Smooth muscle cell (in vitro differentiated cells): ENCODE results near the gene CTSE. TPM values are rescaled to one million over a fixed set of nuclear protein-coding genes. Genes with fewer than 3 reads are reported as not detected.
"Not testable (repeated sequence)": the region's sequence is repeated elsewhere in the genome, so short reads cannot be mapped to it uniquely, and the experiment has no call there.

Source experiments
- DNase-seq: peaks from one replicate; lab custom pipeline; 2025; ENCODE audit not compliant: unreplicated experiment; lab: John Stamatoyannopoulos, UW
- H2AFZ ChIP-seq: fragments of 200-600 bp; sonication (generic); 2 replicates; pipeline ENCODE4 v1.6.0; 2016; ENCODE audit warnings: antibody characterized with exemption, low read depth, mild to moderate bottlenecking
- H3F3A ChIP-seq: fragments of 200-600 bp; sonication (generic); 2 replicates; pipeline ENCODE4 v1.6.0; 2017; ENCODE audit warnings: antibody characterized with exemption, low read depth
- H3K27ac ChIP-seq: fragments of 200-600 bp; sonication (generic); 2 replicates; pipeline ENCODE4 v1.5.1; 2016; ENCODE audit warnings: low read depth, mild to moderate bottlenecking
- H3K27me3 ChIP-seq: fragments of 200-600 bp; sonication (generic); 2 replicates; pipeline ENCODE4 v1.6.1; 2016; ENCODE audit warnings: low read depth, mild to moderate bottlenecking
- H3K36me3 ChIP-seq: fragments of 200-600 bp; sonication (generic); 2 replicates; pipeline ENCODE4 v1.5.1; 2016; ENCODE audit warnings: low read depth
- H3K4me1 ChIP-seq: fragments of 200-600 bp; sonication (generic); 2 replicates; pipeline ENCODE4 v1.5.1; 2016; ENCODE audit warnings: low read depth
- H3K4me2 ChIP-seq: fragments of 200-600 bp; sonication (generic); 2 replicates; pipeline ENCODE4 v1.6.0; 2016; ENCODE audit warnings: mild to moderate bottlenecking
- H3K4me3 ChIP-seq: fragments of 200-600 bp; sonication (generic); 2 replicates; pipeline ENCODE4 v1.5.1; 2016; ENCODE audit warnings: mild to moderate bottlenecking
- H3K79me2 ChIP-seq: fragments of 200-600 bp; sonication (generic); 2 replicates; pipeline ENCODE4 v1.6.0; 2016; ENCODE audit warnings: low read depth, mild to moderate bottlenecking
- H3K9ac ChIP-seq: fragments of 200-600 bp; sonication (generic); 2 replicates; pipeline ENCODE4 v1.6.0; 2016; ENCODE audit warnings: low read depth
- H3K9me3 ChIP-seq: fragments of 200-600 bp; sonication (generic); replicated peaks from 2 replicates; pipeline ENCODE4 v1.5.1; 2016; ENCODE audit warnings: low read depth
- H4K20me1 ChIP-seq: fragments of 200-600 bp; sonication (generic); 2 replicates; pipeline ENCODE4 v1.6.0; 2016; ENCODE audit warnings: low read depth
- WGBS: methylation state at CpG from one replicate; pipeline ENCODE4 v1.1.7; 2016; ENCODE audit warnings: low lambda C conversion rate; 5-methylcytosine and 5-hydroxymethylcytosine counted together
- polyA plus RNA-seq: library from polyadenylated mRNA; unstranded; fragments of >200 nt; fragmentation: Nextera tagmentation; extraction: Ambion mirVana; gene quantifications from 2 replicates; pipeline ENCODE4 v1.2.1, GENCODE V29; 2016
- total RNA-seq: library from RNA; depleted of rRNA; stranded (reverse); fragments of >200 nt; gene quantifications from 2 replicates; pipeline ENCODE4 v1.2.3, GENCODE V29; 2014
- TF ChIP-seq, protein P1 (sequence below): fragments of 200-600 bp; sonication (generic); IDR thresholded peaks from 2 replicates; pipeline ENCODE4 v1.5.1; 2017; ENCODE audit warnings: borderline replicate concordance, mild to moderate bottlenecking, antibody characterized with exemption; ENCODE audit not compliant: insufficient read depth, poor library complexity, severe bottlenecking

CTSE gene
- total and polyA plus RNA-seq, 2 experiments from 2014 or later: not detected

DNA sequence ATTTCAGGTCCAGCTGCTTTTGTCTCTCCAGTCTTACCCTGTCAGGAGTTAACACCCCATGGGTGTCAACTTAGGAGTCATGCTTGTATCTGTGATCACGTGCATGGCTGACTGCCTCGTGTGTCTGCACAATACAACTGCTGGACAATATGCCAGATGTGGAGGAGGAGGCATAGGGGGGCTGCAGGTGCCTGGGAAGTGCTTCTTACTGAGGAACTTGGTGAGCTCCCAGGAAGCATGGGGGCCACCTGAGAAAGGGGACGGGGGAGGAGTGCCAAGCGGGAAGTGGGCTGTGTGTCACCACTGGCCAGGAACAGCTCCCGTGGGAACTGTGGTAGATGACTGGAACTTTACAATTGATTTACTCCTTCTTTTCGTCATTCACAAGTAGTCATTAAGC, 38.8 kb upstream of the CTSE start:
- no peaks in the 10 kb centered on the region for H3K36me3 ChIP-seq
- TF ChIP-seq, protein P1, sequence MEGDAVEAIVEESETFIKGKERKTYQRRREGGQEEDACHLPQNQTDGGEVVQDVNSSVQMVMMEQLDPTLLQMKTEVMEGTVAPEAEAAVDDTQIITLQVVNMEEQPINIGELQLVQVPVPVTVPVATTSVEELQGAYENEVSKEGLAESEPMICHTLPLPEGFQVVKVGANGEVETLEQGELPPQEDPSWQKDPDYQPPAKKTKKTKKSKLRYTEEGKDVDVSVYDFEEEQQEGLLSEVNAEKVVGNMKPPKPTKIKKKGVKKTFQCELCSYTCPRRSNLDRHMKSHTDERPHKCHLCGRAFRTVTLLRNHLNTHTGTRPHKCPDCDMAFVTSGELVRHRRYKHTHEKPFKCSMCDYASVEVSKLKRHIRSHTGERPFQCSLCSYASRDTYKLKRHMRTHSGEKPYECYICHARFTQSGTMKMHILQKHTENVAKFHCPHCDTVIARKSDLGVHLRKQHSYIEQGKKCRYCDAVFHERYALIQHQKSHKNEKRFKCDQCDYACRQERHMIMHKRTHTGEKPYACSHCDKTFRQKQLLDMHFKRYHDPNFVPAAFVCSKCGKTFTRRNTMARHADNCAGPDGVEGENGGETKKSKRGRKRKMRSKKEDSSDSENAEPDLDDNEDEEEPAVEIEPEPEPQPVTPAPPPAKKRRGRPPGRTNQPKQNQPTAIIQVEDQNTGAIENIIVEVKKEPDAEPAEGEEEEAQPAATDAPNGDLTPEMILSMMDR: no peak
- no peaks in the 10 kb centered on the region for H3K4me1 ChIP-seq
- no peak overlapping the region for H3K27ac ChIP-seq
- H3K9ac ChIP-seq: no peak overlapping the region
- no peak overlapping the region for H3K4me2 ChIP-seq
- H3K4me3 ChIP-seq: no peak overlapping the region
- no peaks in the 10 kb centered on the region for H3F3A ChIP-seq
- no peaks in the 10 kb centered on the region for H3K79me2 ChIP-seq
- H2AFZ ChIP-seq: no peak overlapping the region
- no peaks in the 10 kb centered on the region for H3K27me3 ChIP-seq
- WGBS: 89% methylated on average over 6 of the region's 6 CpGs
- no peak for DNase-seq
- H4K20me1 ChIP-seq: no peaks in the 10 kb centered on the region
- H3K9me3 ChIP-seq: no peaks in the 10 kb centered on the region

DNA sequence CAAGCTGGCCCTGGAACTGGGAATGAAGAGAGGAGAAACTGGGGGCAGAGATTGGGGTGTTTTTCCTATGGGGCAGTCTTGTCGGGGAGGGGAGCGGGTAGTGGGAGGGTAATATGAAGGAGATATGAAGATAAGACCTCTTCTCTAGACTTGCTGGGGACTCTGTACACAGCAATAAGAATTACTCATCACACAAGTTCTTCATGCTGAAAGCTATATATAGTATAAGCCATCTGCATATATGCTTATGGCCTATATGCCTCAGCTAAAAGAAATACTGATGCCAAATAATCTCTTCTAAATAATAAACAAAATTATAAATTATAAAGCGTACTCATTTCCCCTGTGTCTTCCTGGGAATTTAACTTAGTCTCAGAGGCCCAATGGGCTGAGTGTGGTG, 37.1 kb upstream of the CTSE start:
- Histone ChIP-seq H3K4me1 (no peaks in the 10 kb centered on the region), H3K4me3 (no peak overlapping the region), H2AFZ (no peak overlapping the region), H3K79me2 (no peaks in the 10 kb centered on the region), H3K36me3 (no peaks in the 10 kb centered on the region), H3K27me3 (no peaks in the 10 kb centered on the region), H3K9me3 (no peaks in the 10 kb centered on the region), H3K27ac (no peak overlapping the region), H3F3A (no peaks in the 10 kb centered on the region), H4K20me1 (no peaks in the 10 kb centered on the region), H3K9ac (no peak overlapping the region), H3K4me2 (no peak overlapping the region)
- no peak for DNase-seq
- 96% methylated on average over 3 of the region's 3 CpGs for WGBS
- TF ChIP-seq, protein P1: no peak

DNA sequence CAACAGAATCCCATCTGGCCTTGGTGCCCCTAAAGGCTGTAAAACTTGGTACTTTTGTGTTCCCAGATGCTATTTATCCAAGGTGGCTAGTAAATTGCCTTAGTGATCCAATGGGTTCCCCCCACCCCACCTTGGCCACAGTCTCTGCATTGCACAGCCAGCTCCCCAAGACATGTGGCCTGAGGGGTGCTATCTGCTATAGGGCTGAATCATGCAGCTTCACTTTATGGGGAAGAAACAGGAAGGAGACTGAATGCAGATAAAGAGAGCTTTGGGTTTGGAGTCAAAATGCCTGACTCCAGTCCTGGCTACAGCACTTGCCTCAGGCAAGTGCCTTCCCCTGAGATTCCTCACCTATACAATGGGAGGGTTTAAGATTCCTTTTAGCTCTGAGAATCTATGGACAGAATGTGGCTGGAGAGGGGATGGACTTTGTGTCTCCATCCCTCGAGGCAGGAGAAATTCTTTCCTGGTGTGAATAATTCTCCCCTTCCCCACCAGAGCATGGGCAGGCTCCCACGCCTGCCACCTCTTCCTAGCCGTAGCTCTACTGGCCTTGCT, 35.7 kb upstream of the CTSE start:
- Histone ChIP-seq H3K27ac (no peak overlapping the region), H3F3A (no peaks in the 10 kb centered on the region), H3K4me2 (no peak overlapping the region), H2AFZ (no peak overlapping the region), H3K9ac (no peak overlapping the region), H3K4me3 (no peak overlapping the region), H3K27me3 (no peaks in the 10 kb centered on the region), H3K36me3 (no peaks in the 10 kb centered on the region), H4K20me1 (no peaks in the 10 kb centered on the region), H3K4me1 (no peaks in the 10 kb centered on the region), H3K79me2 (no peaks in the 10 kb centered on the region), H3K9me3 (no peaks in the 10 kb centered on the region)
- TF ChIP-seq, protein P1: no peak
- 65% methylated on average over 3 of the region's 3 CpGs for WGBS
- DNase-seq: no peak

DNA sequence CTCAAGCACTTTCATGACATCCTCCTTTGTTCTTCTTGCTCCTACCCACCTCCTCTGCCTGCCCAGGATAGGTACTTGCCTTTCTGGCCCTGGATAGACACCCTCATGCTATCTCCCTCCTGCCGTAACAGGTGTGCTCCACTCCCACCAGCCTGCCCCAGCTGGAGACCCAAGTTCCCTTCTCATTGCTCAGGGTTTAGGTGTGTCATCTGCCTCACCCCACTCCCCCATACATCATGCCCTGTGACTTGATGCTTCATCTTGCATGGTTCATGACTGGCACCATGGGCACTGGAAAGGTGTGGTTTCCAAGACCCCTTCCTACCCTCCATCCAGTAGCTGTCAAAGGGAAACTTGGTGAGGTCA, 35.2 kb upstream of the CTSE start:
- H3K79me2 ChIP-seq: no peaks in the 10 kb centered on the region
- 100% methylated on average over 1 of the region's 1 CpG for WGBS
- H3K36me3 ChIP-seq: no peaks in the 10 kb centered on the region
- H3F3A ChIP-seq: no peaks in the 10 kb centered on the region
- no peaks in the 10 kb centered on the region for H3K4me1 ChIP-seq
- no peak for DNase-seq
- H4K20me1 ChIP-seq: no peaks in the 10 kb centered on the region
- no peak overlapping the region for H3K27ac ChIP-seq
- no peak overlapping the region for H3K4me2 ChIP-seq
- H2AFZ ChIP-seq: no peak overlapping the region
- H3K9me3 ChIP-seq: no peaks in the 10 kb centered on the region
- H3K27me3 ChIP-seq: no peaks in the 10 kb centered on the region
- TF ChIP-seq, protein P1: no peak
- no peak overlapping the region for H3K9ac ChIP-seq
- H3K4me3 ChIP-seq: no peak overlapping the region

DNA sequence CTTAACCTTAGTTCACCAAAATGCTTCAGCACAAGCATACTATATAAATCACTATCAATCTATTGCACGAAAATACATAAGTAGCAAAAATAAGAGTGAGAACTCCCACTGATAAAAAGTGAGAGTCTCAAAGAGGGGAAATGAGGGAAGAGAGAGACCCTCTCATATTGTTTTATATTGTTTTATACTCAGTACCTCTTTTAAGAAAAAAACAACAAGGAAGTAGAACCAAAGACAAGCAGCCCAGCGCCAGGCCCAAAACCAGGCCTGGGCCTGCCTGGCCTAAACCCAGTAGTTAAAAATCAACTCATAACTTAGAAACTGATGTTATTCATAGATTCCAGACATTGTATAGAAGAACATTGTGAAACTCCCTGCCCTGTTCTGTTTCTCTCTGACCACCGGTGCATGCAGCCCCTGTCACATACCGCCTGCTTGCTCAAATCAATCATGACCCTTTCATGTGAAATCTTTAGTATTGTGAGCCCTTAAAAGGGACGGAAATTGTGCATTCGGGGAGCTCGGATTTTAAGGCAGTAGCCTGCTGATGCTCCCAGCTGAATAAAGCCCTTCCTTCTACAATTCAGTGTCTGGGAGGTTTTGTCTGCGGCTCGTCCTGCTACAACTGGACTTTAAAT, 34.7 kb upstream of the CTSE start:
- H3K4me3 ChIP-seq, H3K4me2 ChIP-seq, H3F3A ChIP-seq, H3K27me3 ChIP-seq, H3K9ac ChIP-seq, H3K79me2 ChIP-seq, H4K20me1 ChIP-seq, H3K27ac ChIP-seq, DNase-seq, H3K4me1 ChIP-seq, H2AFZ ChIP-seq, H3K9me3 ChIP-seq, H3K36me3 ChIP-seq: not testable (repeated sequence)
- WGBS: 92% methylated on average over 7 of the region's 9 CpGs
